H1 (cell line): ENCODE data around the gene UNC119B. TPM values are rescaled to one million over a fixed set of nuclear protein-coding genes. Genes with fewer than 3 reads are reported as not detected.

Experiments used
- CTCF ChIA-PET: fragments of 300-600 bp; sonication (Branson Sonifier 250); formaldehyde crosslinking; loops from one replicate; lab custom pipeline; 2021; ENCODE audit not compliant: partially characterized antibody; lab: Charles Lee
- POLR2A ChIA-PET: fragments of 300-600 bp; sonication (Branson Sonifier 250); formaldehyde crosslinking; loops from one replicate; lab custom pipeline; 2021; ENCODE audit warnings: inconsistent platforms; ENCODE audit not compliant: partially characterized antibody; lab: Charles Lee
- DNase-seq, 2 experiments: peaks; one replicate each; pipeline versions ENCODE4 v3.0.0 to v3.0.0-alpha.2; 2010 to 2022; ENCODE audit warnings: low spot score in 2 of 2, low read depth in 1 of 2, mixed read lengths in 1 of 2
- FAIRE-seq: peaks from 2 replicates; lab custom pipeline; 2011; peaks lifted over from hg19 to GRCh38; lab: Jason Lieb, UNC
- H2AFZ ChIP-seq: 2 replicates; pipeline ENCODE4 v1.8.1; 2012; ENCODE audit warnings: low read length, inconsistent platforms
- H2AK5ac ChIP-seq: 2 replicates; pipeline ENCODE4 v1.6.1; 2013; ENCODE audit warnings: low read depth, low read length
- H2BK120ac ChIP-seq: replicated peaks from 2 replicates; pipeline ENCODE3; 2013; ENCODE audit warnings: low read depth, low read length, inconsistent platforms
- H2BK12ac ChIP-seq: 2 replicates; pipeline ENCODE4 v1.6.1; 2013; ENCODE audit warnings: low read depth, low read length
- H2BK15ac ChIP-seq: 2 replicates; pipeline ENCODE4 v1.6.1; 2013; ENCODE audit warnings: low read length
- H2BK20ac ChIP-seq: 2 replicates; pipeline ENCODE4 v1.6.1; 2013; ENCODE audit warnings: low read length
- H2BK5ac ChIP-seq: 2 replicates; pipeline ENCODE4 v1.6.1; 2013; ENCODE audit warnings: low read depth, low read length
- H3K14ac ChIP-seq: 2 replicates; pipeline ENCODE4 v1.6.1; 2013; ENCODE audit warnings: inconsistent platforms; ENCODE audit not compliant: insufficient read length
- H3K18ac ChIP-seq: 2 replicates; pipeline ENCODE4 v1.6.1; 2013; ENCODE audit warnings: low read length; ENCODE audit errors: extremely low read depth
- H3K23ac ChIP-seq: 2 replicates; pipeline ENCODE4 v1.6.1; 2013; ENCODE audit warnings: inconsistent platforms; ENCODE audit not compliant: insufficient read length
- H3K23me2 ChIP-seq: 2 replicates; pipeline ENCODE4 v1.6.1; 2013; ENCODE audit warnings: low read depth, low read length
- H3K27ac ChIP-seq: 2 replicates; pipeline ENCODE4 v1.6.1; 2011; ENCODE audit warnings: low read depth, low read length, inconsistent platforms
- H3K27me3 ChIP-seq, 4 experiments: replicated peaks in 1 of 4; 1 replicate in 1 of 4; 2 replicates in 3 of 4; pipeline versions ENCODE4 v1.6.1 to v1.8.1; 2011 to 2013; ENCODE audit warnings: low read length in 3 of 4, mild to moderate bottlenecking in 3 of 4, inconsistent platforms in 2 of 4, mixed read lengths in 2 of 4, moderate library complexity in 1 of 4; ENCODE audit not compliant: control insufficient read depth in 3 of 4, insufficient read depth in 3 of 4; ENCODE audit errors: extremely low read depth in 1 of 4
- H3K36me3 ChIP-seq, 4 experiments: 2 replicates each; pipeline versions ENCODE4 v1.6.1 to v1.8.1; 2011 to 2013; ENCODE audit warnings: mild to moderate bottlenecking in 4 of 4, low read length in 3 of 4, moderate library complexity in 2 of 4, control low read depth in 1 of 4, inconsistent platforms in 1 of 4; ENCODE audit not compliant: insufficient read depth in 4 of 4, control insufficient read depth in 2 of 4
- H3K4ac ChIP-seq: replicated peaks from 2 replicates; pipeline ENCODE3; 2013; ENCODE audit warnings: low read length, low read depth, mixed read lengths, inconsistent platforms; ENCODE audit not compliant: insufficient read length
- H3K4me1 ChIP-seq, 4 experiments: replicated peaks in 1 of 4; 1 replicate in 1 of 4; 2 replicates in 3 of 4; pipeline versions ENCODE4 v1.6.1 to v1.8.1; 2011 to 2013; ENCODE audit warnings: low read length in 3 of 4, inconsistent platforms in 2 of 4, mixed read lengths in 1 of 4; ENCODE audit not compliant: insufficient read depth in 4 of 4, control insufficient read depth in 3 of 4
- H3K4me2 ChIP-seq, 2 experiments: 2 replicates each; pipeline versions ENCODE4 v1.6.1 to v1.8.1; 2011 to 2013; ENCODE audit warnings: low read depth in 2 of 2, low read length in 2 of 2, control low read depth in 1 of 2, inconsistent platforms in 1 of 2, mild to moderate bottlenecking in 1 of 2; ENCODE audit not compliant: insufficient read depth in 1 of 2
- H3K4me3 ChIP-seq, 4 experiments: fragments of 200-600, 300-600 bp in 1 of 4; sonication (generic), shearing (Covaris generic), sonication (Bioruptor Twin) in 1 of 4; 2 replicates each; pipeline versions ENCODE4 v1.5.1 to v1.8.1; 2011 to 2016; ENCODE audit warnings: low read length in 4 of 4, low read depth in 3 of 4, control low read depth in 2 of 4, inconsistent platforms in 2 of 4, mild to moderate bottlenecking in 2 of 4, mixed read lengths in 1 of 4, moderate library complexity in 1 of 4; ENCODE audit not compliant: insufficient read depth in 2 of 4; ENCODE audit errors: extremely low read depth in 1 of 4
- H3K56ac ChIP-seq: replicated peaks from 2 replicates; pipeline ENCODE3; 2013; ENCODE audit warnings: low read depth, mild to moderate bottlenecking, mixed read lengths, low read length, inconsistent platforms; ENCODE audit not compliant: insufficient read length
- H3K79me1 ChIP-seq: 2 replicates; pipeline ENCODE4 v1.6.1; 2013; ENCODE audit warnings: low read depth, low read length, control low read depth
- H3K79me2 ChIP-seq, 2 experiments: 2 replicates each; pipeline versions ENCODE4 v1.6.1 to v1.8.1; 2012 to 2013; ENCODE audit warnings: low read length in 2 of 2, mild to moderate bottlenecking in 2 of 2, inconsistent platforms in 1 of 2; ENCODE audit not compliant: insufficient read depth in 2 of 2, control insufficient read depth in 1 of 2
- H3K9ac ChIP-seq, 4 experiments: replicated peaks in 1 of 4; 1 replicate in 1 of 4; 2 replicates in 3 of 4; pipeline versions ENCODE4 v1.6.1 to v1.8.1; 2011 to 2013; ENCODE audit warnings: low read depth in 3 of 4, low read length in 3 of 4, control low read depth in 2 of 4, mild to moderate bottlenecking in 2 of 4, moderate library complexity in 2 of 4, inconsistent platforms in 1 of 4; ENCODE audit errors: extremely low read depth in 1 of 4
- H3K9me3 ChIP-seq, 2 experiments: 2 replicates each; pipeline versions ENCODE4 v1.6.1 to v1.8.1; 2012 to 2013; ENCODE audit warnings: mild to moderate bottlenecking in 2 of 2, moderate library complexity in 2 of 2, control low read depth in 1 of 2, inconsistent platforms in 1 of 2, low read depth in 1 of 2, low read length in 1 of 2, mixed read lengths in 1 of 2; ENCODE audit not compliant: insufficient read depth in 2 of 2
- H4K20me1 ChIP-seq, 2 experiments: replicated peaks in 1 of 2; 2 replicates each; pipeline versions ENCODE3 to v1.8.1; 2011 to 2013; ENCODE audit warnings: inconsistent platforms in 2 of 2, low read length in 2 of 2, mild to moderate bottlenecking in 1 of 2; ENCODE audit not compliant: insufficient read depth in 2 of 2, control insufficient read depth in 1 of 2
- H4K5ac ChIP-seq: 2 replicates; pipeline ENCODE4 v1.6.1; 2013; ENCODE audit warnings: low read length, low read depth, mixed read lengths, inconsistent platforms; ENCODE audit not compliant: insufficient read length
- H4K8ac ChIP-seq: 2 replicates; pipeline ENCODE4 v1.8.0; 2013; ENCODE audit warnings: mild to moderate bottlenecking, moderate library complexity, low read length, inconsistent platforms; ENCODE audit not compliant: insufficient read depth; ENCODE audit errors: extremely low read depth
- H4K91ac ChIP-seq: replicated peaks from 2 replicates; pipeline ENCODE3; 2013; ENCODE audit warnings: low read length, mixed read lengths, inconsistent platforms; ENCODE audit not compliant: insufficient read length
- BRCA1 ChIP-seq: IDR thresholded peaks from 2 replicates; pipeline ENCODE4 v1.6.1; 2012; ENCODE audit warnings: low read depth, low read length, improper control_type of control experiment
- CBX8 ChIP-seq: fragments of 300-800, 300-1000 bp; sonication (generic); IDR thresholded peaks from 2 replicates; pipeline ENCODE4 v1.7.1; 2016; ENCODE audit warnings: low read depth, low read length, borderline replicate concordance
- EP300 ChIP-seq, 2 experiments: IDR thresholded peaks; 1 replicate in 1 of 2; 2 replicates in 1 of 2; pipeline ENCODE4 v1.6.1; 2011 to 2012; ENCODE audit warnings: low read depth in 2 of 2, low read length in 2 of 2, mild to moderate bottlenecking in 2 of 2, borderline replicate concordance in 1 of 2, inconsistent platforms in 1 of 2, moderate library complexity in 1 of 2
- JUND ChIP-seq: IDR thresholded peaks from 2 replicates; pipeline ENCODE4 v1.6.1; 2011; ENCODE audit warnings: mild to moderate bottlenecking, improper control_type of control experiment, low read length
- POU5F1 ChIP-seq: IDR thresholded peaks from 2 replicates; pipeline ENCODE4 v1.6.1; 2011; ENCODE audit warnings: low read depth, mild to moderate bottlenecking, low read length, moderate library complexity
- RFX5 ChIP-seq: IDR thresholded peaks from 2 replicates; pipeline ENCODE4 v1.6.1; 2011; ENCODE audit warnings: low read depth, low read length, improper control_type of control experiment, borderline replicate concordance
- SAP30 ChIP-seq: fragments of 300-600 bp; sonication (generic); IDR thresholded peaks from 2 replicates; pipeline ENCODE4 v1.7.1; 2012; ENCODE audit warnings: low read length, moderate library complexity, mild to moderate bottlenecking, inconsistent platforms; ENCODE audit not compliant: insufficient read depth, insufficient replicate concordance
- SIX5 ChIP-seq: IDR thresholded peaks from 2 replicates; pipeline ENCODE4 v1.6.1; 2011; ENCODE audit warnings: mild to moderate bottlenecking, low read depth, low read length
- SP1 ChIP-seq: IDR thresholded peaks from 2 replicates; pipeline ENCODE4 v1.6.1; 2011; ENCODE audit warnings: low read depth, low read length
- TCF12 ChIP-seq: IDR thresholded peaks from 2 replicates; pipeline ENCODE4 v1.6.1; 2011; ENCODE audit warnings: low read depth, mild to moderate bottlenecking, low read length
- YY1 ChIP-seq: IDR thresholded peaks from 2 replicates; pipeline ENCODE4 v1.6.1; 2011; ENCODE audit warnings: low read depth, mild to moderate bottlenecking, low read length
- WGBS, 2 experiments: shearing (Covaris generic) in 1 of 2; methylation state at CpG; one replicate each; pipeline versions ENCODE4 v1.1.6 to v1.1.7; 2013 to 2015; ENCODE audit warnings: low lambda C conversion rate in 2 of 2, mixed read lengths in 2 of 2, inconsistent platforms in 1 of 2, low coverage in 1 of 2, missing lambda C conversion rate in 1 of 2; ENCODE audit not compliant: insufficient replicate concordance in 2 of 2, insufficient coverage in 1 of 2, insufficient read length in 1 of 2; ENCODE audit errors: extremely low coverage in 1 of 2, missing lambda C conversion rate in 1 of 2; 5-methylcytosine and 5-hydroxymethylcytosine counted together
- polyA plus RNA-seq, 7 experiments: library from polyadenylated mRNA; depleted of rRNA in 3 of 7; stranded (reverse) in 5 of 7; unstranded in 2 of 7; fragments of >200 nt in 5 of 7; fragments of 200-250 nt in 2 of 7; gene quantifications; 1 replicate in 5 of 7; 2 replicates in 1 of 7; 4 replicates in 1 of 7; pipeline versions ENCODE4 v1.2.1 to v1.2.3, GENCODE V29; 2011 to 2013; ENCODE audit warnings: missing spikeins in 2 of 7, mixed read lengths in 2 of 7
- total RNA-seq: library from RNA; stranded (reverse); fragmentation: NEBNext Ultra II Directional; extraction: Animal tissue kit (Norgen Biotek cat#: 25700); gene quantifications from 2 replicates; pipeline ENCODE4 v1.2.1, GENCODE V29; 2021
- TF ChIP-seq, protein P1 (sequence below): IDR thresholded peaks from 2 replicates; pipeline ENCODE4 v1.6.1; 2011; ENCODE audit warnings: low read depth, mild to moderate bottlenecking, low read length; ENCODE audit not compliant: insufficient read depth

The UNC119B gene
- total and polyA plus RNA-seq, 2 of the 8 experiments (the other 6 are each of a cell fraction or from before 2014, with no cell fraction given) = 40.5 to 50.1 TPM

DNA sequence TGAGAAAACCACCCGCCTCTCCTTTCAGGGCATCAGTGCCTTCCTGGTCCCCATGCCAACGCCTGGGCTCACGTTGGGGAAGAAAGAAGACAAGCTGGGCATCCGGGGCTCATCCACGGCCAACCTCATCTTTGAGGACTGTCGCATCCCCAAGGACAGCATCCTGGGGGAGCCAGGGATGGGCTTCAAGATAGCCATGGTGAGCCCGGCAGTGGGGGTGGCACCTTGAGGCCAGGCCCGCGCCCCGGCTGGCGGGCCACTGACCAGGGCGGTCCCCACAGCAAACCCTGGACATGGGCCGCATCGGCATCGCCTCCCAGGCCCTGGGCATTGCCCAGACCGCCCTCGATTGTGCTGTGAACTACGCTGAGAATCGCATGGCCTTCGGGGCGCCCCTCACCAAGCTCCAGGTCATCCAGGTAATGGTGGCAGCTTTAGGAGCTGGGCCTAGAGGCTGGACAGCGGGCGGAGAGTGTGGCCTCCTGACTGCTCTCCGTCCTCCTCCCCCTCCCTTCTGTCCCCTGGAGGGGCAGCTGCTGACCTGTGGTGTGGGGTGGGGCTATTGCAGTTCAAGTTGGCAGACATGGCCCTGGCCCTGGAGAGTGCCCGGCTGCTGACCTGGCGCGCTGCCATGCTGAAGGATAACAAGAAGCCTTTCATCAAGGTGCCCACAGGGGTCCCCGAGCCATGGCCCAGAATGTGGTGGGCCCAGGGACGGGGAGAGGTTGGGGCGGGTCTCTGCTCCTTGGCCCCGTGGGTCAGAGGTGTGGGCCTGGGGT, 28.2 kb downstream of the UNC119B start:
- H2BK20ac ChIP-seq = no peak overlapping the region
- H3K9me3 ChIP-seq = no peaks in the 10 kb centered on the region
- H3K4ac ChIP-seq = no peak overlapping the region
- CTCF ChIA-PET = interaction anchor here (0.6 to 5.7 kb wide), 35 partner anchors 9 to 484 kb away, joined by 3 to 34 read pairs (median 4); partner anchors contain the start of genes ACADS and POP5
- no peak overlapping the region for H3K23ac ChIP-seq
- FAIRE-seq (no peak), DNase-seq (no peak)
- WGBS, 2 experiments = 91% methylated on average over 30 of the region's 31 CpGs; no CpG with 5 or more reads in 1 of the 2 experiments
- H2BK120ac ChIP-seq = no peak overlapping the region
- H4K8ac ChIP-seq = 0 out of 2 replicates have a peak overlapping the region, but pooled peaks have one; percentile 14
- no peak overlapping the region for H3K56ac ChIP-seq
- no peak overlapping the region for H3K18ac ChIP-seq
- no peaks in the 10 kb centered on the region; a peak in 1 of 8 replicates for H3K36me3 ChIP-seq
- POLR2A ChIA-PET = interaction anchor here (0.8 to 1.2 kb wide), 2 partner anchors 10 to 221 kb away, joined by 3 to 4 read pairs; no protein-coding TSS in a partner anchor
- no peak overlapping the region for H2BK5ac ChIP-seq
- H4K20me1 ChIP-seq = no peaks in the 10 kb centered on the region
- no peaks in the 10 kb centered on the region for H3K23me2 ChIP-seq
- no peak overlapping the region for H3K27ac ChIP-seq
- H2BK12ac ChIP-seq = no peak overlapping the region
- H3K79me1 ChIP-seq = no peaks in the 10 kb centered on the region
- no peaks in the 10 kb centered on the region for H3K4me1 ChIP-seq
- H3K14ac ChIP-seq = no peak overlapping the region
- H3K9ac ChIP-seq = no peak overlapping the region
- H3K79me2 ChIP-seq = no peaks in the 10 kb centered on the region
- no peak overlapping the region for H2AFZ ChIP-seq
- no peak overlapping the region for H3K4me3 ChIP-seq
- H3K27me3 ChIP-seq = no peaks in the 10 kb centered on the region
- no peak overlapping the region for H3K4me2 ChIP-seq
- no peak overlapping the region for H2BK15ac ChIP-seq
- no peak overlapping the region for H2AK5ac ChIP-seq
- no peak overlapping the region for H4K5ac ChIP-seq
- H4K91ac ChIP-seq = no peak overlapping the region
- TF ChIP-seq CBX8 = no peak
- TF ChIP-seq YY1 = no peak
- no peak for TF ChIP-seq SAP30
- TF ChIP-seq EP300 (IDR thresholded peaks at IDR 0.05; ENCODE audit: borderline replicate concordance in 1 of 2, low read depth in 2 of 2, low read length in 2 of 2) = no peak
- no peak for TF ChIP-seq TCF12
- TF ChIP-seq JUND = no peak
- TF ChIP-seq SP1 = no peak
- TF ChIP-seq BRCA1 = no peak
- no peak for TF ChIP-seq RFX5
- TF ChIP-seq, protein P1, sequence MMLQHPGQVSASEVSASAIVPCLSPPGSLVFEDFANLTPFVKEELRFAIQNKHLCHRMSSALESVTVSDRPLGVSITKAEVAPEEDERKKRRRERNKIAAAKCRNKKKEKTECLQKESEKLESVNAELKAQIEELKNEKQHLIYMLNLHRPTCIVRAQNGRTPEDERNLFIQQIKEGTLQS = no peak
- no peak for TF ChIP-seq SIX5
- TF ChIP-seq POU5F1 = no peak
